ENCODE data around the gene CD93.

Gene CD93

GRCh38 chr20:23068283-23068682, 17.8 kb downstream of the CD93 start:
- no peak for DNase-seq (ENCODE audit: low read depth, low spot score)
- no peak overlapping the region for H3K4me3 ChIP-seq (ENCODE audit: low read length)

DNA sequence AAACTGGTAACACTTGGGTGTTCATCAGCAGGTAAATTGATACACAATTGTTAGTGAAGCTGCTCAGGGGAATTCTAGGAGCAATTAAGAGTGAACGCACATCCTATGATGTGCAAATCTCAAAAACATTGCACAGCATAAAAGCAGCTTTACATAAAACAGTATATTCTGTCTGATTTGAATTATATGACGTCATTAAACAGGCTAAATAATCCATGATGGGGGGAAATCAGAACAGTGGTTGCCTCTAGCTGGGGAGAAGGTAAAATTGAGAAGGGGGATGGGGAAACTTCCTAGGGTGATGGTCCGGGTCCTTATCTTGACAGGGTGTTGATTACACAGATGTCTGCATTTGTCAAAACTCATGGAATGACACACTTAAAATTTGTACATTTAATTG, 19.4 kb downstream of the CD93 start:
- no peak overlapping the region for H3K4me3 ChIP-seq (ENCODE audit: low read length)
- DNase-seq (ENCODE audit: low read depth, low spot score) = no peak

DNA sequence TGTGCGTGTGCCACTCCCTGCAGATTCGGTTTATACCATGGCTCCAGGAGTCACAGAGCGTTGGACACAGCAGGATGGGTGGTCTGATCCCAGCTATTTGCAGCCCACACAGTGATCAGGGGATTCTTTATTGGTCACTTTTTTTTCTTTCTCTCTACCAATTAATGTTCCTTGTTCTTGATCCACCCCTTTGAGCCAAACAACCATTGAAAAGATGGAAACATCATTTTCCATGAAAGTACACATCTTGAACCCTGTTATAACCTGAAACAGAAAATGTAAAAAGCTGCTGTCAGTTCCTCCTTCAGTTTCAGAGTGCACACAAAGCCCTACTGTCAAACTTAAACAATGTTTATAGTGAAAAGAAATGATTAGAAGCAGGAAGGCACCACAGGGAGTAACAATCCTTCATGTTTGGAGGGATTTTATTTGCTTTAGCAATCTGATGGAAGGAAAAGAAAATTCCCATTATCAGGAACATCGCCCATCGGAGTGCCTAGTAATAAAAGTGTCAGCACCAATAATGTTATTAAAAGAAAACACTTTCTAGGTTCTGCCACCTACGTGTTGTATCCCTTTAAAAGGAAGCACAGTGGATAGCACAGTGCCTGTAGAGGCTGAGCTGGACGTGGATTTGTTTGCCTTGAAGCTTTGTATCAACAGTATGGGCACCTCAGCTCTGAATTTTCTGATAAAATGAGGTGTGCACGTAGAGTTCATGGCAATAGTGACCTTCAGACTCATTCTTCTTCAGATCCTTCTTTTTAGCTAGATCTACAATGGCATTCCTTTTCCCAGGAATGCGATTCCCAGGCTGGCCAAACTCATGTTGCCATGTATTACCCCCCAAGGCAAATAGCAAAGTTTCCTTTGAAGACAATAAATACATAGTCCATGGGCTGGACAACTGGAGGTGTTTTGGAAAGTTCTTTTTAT, 20.6 kb downstream of the CD93 start:
- DNase-seq (ENCODE audit: low read depth, low spot score) = no peak
- no peak overlapping the region for H3K4me3 ChIP-seq (ENCODE audit: low read length)

GRCh38 chr20:23063581-23063980, 22.5 kb downstream of the CD93 start:
- no peak for DNase-seq (ENCODE audit: low read depth, low spot score)

GRCh38 chr20:23063168-23063567, 23.0 kb downstream of the CD93 start:
- no peak overlapping the region for H3K4me3 ChIP-seq (ENCODE audit: low read length)
- DNase-seq (ENCODE audit: low read depth, low spot score) = no peak

More at GRCh38 chr20:23063581-23063980, 22.5 kb downstream of the CD93 start:
- H3K4me3 ChIP-seq (ENCODE audit: low read length) = no peak overlapping the region

- no peak overlapping the region for H3K4me3 ChIP-seq (ENCODE audit: low read length)
- DNase-seq (ENCODE audit: low read depth, low spot score) = no peak
Observed at GRCh38 chr20:23062632-23063031, 23.5 kb downstream of the CD93 start.

- H3K4me3 ChIP-seq (ENCODE audit: low read length) = no peak overlapping the region
- no peak for DNase-seq (ENCODE audit: low read depth, low spot score)
Observed at GRCh38 chr20:23061734-23062561, 24.2 kb downstream of the CD93 start.

GRCh38 chr20:23061262-23061661, 24.9 kb downstream of the CD93 start:
- no peak for DNase-seq (ENCODE audit: low read depth, low spot score)
- no peak overlapping the region for H3K4me3 ChIP-seq (ENCODE audit: low read length)

- H3K4me3 ChIP-seq (ENCODE audit: low read length) = no peak overlapping the region
- DNase-seq (ENCODE audit: low read depth, low spot score) = no peak
Observed at GRCh38 chr20:23060629-23061028, 25.5 kb downstream of the CD93 start.

GRCh38 chr20:23059846-23060245, 26.3 kb downstream of the CD93 start:
- no peak overlapping the region for H3K4me3 ChIP-seq (ENCODE audit: low read length)

DNA sequence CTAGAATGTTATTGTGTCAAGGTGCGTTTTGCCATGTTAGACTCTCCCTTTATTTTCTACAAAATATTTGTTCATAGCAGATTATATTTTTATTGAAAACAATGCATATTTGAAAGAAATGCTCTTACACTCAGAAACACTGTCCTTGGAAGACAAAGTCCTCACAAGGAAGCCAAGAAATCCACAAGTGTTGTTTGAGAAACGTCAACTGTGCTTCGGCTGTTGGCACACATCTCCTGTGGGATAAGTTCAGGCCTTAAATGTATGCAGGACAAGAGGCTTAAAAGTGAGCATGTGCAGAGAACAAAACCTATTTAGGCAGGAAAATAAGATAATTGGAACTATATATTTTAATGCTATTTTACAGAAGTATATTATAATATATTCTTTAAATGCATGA, 27.1 kb downstream of the CD93 start:
- no peak overlapping the region for H3K4me3 ChIP-seq (ENCODE audit: low read length)
- no peak for DNase-seq (ENCODE audit: low read depth, low spot score)

More at GRCh38 chr20:23059846-23060245, 26.3 kb downstream of the CD93 start:
- DNase-seq (ENCODE audit: low read depth, low spot score) = no peak

DNA sequence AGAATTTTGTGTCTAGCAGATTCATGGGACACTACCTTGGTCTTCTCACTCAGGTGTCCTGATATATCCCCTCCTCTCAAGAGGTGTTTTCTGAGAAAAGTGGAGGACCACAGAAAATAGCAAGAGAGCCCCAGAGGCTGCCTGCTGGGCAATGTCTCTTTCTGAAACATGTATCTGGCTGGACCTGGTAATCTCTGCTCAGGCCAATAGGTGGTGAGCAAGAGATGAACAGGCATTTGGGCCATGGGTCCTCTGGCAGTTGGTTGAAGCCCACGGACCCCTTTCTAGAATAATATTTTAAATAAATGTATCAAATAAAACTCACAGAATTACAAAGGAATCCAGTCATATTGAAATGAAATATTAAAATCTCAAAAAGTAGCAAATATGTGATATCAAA, 27.9 kb downstream of the CD93 start:
- no peak for DNase-seq (ENCODE audit: low read depth, low spot score)

GRCh38 chr20:23052904-23053303, 33.2 kb downstream of the CD93 start:
- DNase-seq (ENCODE audit: low read depth, low spot score) = no peak
- H3K4me3 ChIP-seq (ENCODE audit: low read length) = no peak overlapping the region

More for the DNA sequence above, 27.9 kb downstream of the CD93 start:
- H3K4me3 ChIP-seq (ENCODE audit: low read length) = no peak overlapping the region

DNA sequence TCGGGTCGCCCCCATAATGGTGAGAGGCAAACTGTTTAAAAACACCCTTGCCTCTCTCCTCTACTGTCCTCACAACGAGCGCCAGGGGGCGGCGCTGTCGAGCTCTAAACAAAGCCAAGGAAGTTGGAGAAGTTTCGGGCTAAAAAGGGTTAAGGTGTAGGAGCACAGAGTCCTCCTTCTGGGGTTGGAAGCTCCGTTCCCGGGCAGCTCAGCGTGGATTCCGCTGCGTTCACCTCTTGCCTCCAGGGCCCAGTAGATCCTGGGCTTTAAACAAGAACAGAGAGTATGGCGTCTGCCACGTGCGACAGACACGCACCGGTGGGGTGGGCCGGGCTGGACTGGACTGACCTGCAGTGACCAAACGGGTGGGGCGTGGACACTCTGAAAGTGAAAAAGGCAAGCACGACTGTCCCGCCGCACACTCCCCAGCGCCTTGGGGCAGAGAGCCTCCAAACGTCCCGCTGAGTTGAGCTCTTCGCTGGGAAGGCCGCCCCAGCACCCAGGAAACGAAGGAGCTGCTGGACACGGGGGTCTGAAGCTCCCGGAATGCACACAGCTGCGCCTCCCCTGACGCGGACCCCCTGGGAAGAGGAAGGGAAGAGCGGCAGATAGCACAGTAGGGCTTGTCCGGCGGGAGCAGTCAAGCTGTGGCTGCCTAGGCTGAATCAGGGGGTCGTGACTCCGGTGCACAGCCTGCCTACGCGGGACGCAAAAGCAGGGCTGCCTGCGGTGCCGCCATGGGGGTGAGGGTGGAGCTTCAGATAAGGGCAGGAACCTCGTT, 35.1 kb downstream of the CD93 start:
- no peak overlapping the region for H3K4me3 ChIP-seq (ENCODE audit: low read length)
- DNase-seq (ENCODE audit: low read depth, low spot score) = no peak

- no peak overlapping the region for H3K4me3 ChIP-seq (ENCODE audit: low read length)
- no peak for DNase-seq (ENCODE audit: low read depth, low spot score)
Observed at GRCh38 chr20:23050076-23050838, 35.9 kb downstream of the CD93 start.

DNA sequence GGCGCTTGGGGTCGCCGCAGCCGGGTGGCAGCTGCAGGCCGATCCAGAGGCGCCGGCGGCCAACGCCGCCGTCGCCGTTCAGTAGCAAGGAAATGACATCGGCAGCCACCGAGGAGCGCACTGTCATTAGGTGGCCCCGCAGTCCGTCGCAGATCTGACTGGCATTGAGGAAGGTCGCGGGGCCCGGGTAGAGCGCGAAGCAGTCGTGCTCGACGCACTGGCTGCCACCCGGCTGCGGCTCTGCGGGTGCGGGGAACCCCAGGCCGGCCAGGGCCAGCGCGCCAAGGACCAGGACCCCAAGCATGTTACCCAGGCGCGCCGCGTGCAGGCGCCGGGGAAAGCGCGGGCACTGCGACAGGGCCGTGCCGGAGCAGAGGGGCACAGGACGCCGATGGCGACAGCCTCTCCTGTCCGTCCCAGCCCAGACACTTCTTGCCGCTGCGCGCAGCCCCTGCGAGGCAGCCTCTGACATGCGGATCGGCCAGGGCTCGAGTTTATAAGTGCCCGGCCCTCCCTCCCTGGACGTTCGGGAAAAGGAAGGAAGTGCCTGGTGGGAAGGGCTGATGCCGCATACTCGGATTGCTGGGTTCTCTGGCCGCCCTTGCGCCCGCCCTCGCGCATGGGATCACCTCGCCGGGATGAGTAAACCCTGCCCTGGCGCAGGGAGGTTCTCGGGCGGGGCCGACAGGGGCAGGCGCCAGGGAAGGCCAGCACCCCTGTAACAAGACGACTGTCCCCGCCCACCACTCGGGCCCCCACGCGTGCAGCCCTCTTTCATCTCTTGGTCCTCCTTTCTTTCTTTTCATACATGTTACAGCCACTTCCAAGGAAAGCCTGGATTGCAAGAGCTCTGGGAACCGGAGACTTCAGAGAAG, 36.7 kb downstream of the CD93 start, which contains the start of gene THBD:
Gene THBD, minus strand, starts transcription at position 472 of the 875 bp plus-strand sequence. Its CDS starts 168 bp downstream, at position 304.
- no peak within 1 kb of the TSS for H3K4me3 ChIP-seq (ENCODE audit: low read length)

GRCh38 chr20:23048283-23049200, 37.6 kb downstream of the CD93 start:
- no peak for DNase-seq (ENCODE audit: low read depth, low spot score)
- no peak overlapping the region for H3K4me3 ChIP-seq (ENCODE audit: low read length)

More for the DNA sequence above, 36.7 kb downstream of the CD93 start, which contains the start of gene THBD:
- no peak for DNase-seq (ENCODE audit: low read depth, low spot score)
